HG02610 (cell line): ENCODE measurements around the gene TSPAN9.

ENCODE experiments used
- ATAC-seq: cut with Tn5 transposase; IDR thresholded peaks from one replicate; pipeline ENCODE4 v1.9.1; 2021; ENCODE audit warnings: mild to moderate bottlenecking, moderate library complexity; ENCODE audit not compliant: unreplicated experiment

Gene TSPAN9

DNA sequence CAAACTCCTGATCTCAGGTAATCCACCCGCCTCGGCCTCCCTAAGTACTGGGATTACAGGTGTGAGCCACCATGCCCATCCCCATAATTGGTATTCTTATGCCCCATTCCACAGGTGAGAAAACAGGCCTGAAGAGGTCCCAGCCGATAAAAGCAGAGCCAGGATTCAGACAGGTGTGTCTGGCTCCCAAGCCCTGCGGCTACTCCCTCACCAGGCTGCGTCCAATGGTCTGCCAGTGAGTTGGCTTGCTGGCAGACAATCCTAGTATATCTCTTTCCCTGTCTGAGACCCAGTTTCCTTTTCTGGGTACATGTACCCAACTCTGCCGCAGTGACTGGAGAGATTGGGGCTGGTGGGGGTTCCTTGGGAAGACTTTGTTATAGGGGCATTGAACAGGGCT is 1.9 kb upstream of the TSPAN9 start:
- no peak for ATAC-seq

DNA sequence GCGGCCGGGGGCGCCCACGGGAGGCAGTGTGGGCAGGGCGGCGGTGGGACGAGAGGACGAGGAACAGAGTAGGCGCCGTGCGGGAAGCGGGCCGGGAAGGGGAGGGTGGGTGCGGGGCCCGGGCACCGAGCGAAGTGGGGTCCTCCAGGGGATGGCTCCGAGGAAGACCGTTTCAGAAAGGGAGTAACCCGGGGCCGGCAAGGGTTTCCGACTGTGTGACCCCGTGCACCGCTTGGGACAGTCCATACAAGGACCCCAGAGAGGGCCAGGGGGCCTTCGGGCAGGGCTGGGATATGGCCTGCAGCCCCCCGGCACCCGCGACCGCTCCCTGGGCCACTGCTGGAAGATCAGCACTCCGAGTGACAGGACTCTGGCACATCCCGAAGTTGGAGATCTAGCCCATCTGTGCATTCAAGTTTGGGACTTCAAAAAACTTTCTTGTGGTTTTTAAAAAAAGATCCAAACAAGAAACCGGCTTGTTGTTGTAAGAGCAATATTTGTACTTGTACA is 448 bp downstream of the TSPAN9 start:
- ATAC-seq = no peak

- ATAC-seq = no peak
Observed at GRCh38 chr12:3078086-3078820, 1.1 kb downstream of the TSPAN9 start.

DNA sequence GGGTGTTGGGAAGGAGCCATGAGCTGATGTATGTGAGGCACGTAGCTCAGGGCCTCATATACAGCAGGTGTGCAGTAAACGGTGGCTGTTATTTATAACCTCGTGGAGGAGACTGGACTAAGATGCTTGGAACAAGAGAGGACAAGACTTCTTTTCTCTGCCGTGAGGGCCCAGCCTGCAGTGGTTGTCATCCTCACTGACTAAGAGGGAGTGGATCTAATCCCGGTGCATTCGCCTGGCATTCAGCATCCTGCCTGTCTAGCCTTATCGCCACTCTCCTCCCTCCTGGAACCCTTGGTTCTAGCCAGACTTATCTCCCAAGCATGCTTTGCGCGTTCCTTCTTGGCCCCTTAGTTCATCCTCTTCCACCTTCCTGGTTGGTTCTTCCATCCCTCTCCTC is 3.9 kb downstream of the TSPAN9 start:
- no peak for ATAC-seq

DNA sequence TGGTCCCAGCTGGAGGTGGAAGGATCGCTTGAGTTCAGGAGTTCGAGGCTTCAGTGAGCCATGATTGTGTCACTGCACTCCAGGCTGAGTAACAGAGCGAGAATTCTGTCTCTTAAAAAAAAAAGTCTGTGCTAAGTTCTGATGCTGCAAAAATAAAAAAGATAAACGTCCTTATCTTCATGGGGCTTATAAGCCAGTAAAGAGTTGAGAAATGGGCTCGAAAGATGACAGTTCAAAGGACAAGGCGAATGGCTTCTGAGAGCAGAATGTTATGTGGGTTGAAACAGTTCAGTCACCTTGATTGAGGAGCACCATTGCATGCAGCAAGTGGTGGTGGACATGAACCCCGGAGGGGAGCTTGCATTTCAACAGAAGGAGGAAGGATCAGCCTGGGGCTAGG is 4.7 kb downstream of the TSPAN9 start:
- no peak for ATAC-seq

GRCh38 chr12:3083241-3083920 is 6.2 kb downstream of the TSPAN9 start:
- no peak for ATAC-seq

DNA sequence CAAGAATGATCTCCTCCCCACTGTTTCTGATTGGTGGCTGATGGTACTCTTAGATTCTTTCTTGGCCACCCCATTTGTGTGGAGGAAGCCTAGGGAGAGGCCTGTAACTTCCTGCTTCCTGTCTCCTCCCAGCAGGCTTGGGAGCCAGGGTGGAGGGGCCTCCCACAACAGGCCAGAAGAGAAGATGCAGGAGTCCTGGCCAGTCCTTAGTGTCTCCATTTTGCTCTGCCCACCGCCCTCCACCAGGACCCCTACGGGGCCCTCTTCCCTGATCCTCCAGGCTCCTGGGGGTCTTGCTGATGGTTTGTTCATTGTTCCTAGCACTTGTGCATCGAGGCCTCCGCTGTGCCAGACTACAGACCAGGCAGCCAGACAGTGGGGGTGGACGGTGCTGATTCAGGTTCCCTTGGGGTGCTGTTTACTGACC is 6.8 kb downstream of the TSPAN9 start:
- no peak for ATAC-seq

DNA sequence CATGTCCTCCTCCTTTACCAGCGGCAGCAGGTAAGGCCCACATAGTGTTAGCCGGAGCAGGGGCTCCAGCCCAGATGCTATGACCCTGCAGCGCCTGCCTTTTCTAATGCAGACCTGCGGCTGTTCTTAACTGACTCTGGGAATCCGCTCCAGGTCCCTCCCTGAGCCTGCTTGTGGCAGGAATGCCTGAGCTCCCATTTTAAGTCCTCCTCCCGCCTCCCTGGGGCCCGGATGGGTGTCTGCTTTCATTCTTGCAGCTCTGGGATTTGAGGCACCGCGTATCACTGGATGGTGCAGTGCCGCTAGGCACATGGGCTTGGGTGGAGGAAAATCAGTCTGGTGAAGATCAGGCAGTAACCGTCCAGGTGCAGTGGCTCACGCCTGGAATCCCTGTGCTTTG is 7.6 kb downstream of the TSPAN9 start:
- no peak for ATAC-seq

- no peak for ATAC-seq
Observed at GRCh38 chr12:3085341-3086139, 8.4 kb downstream of the TSPAN9 start.

GRCh38 chr12:3086211-3086610 is 9.0 kb downstream of the TSPAN9 start:
- no peak for ATAC-seq

DNA sequence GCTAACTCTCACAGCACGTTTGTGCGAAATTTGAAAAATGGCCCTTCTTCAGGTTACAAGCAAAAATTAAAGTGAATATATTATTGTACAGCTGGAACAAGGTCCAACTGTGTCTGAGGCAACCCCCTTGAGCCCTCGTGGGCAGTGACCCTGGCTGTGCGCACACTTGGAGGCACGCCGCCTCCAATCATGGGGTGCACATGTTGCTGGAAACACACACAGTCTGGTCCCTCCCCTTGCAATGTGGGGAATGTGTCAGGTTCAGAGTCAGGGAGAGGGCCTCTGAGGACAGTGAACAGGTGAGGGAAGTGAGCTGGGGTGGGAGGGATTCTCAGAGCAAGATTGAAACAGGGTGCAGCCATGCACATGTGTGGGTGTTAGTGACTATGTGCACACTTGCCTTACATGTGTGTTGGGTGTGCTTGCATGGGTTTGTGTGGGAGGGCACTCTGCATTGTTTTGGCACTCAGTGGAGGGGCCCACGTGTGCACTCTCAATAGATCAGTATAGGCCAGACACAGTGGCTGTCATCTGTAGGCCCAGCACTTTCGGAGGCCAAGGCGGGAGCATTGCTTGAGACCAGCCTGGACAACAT is 9.6 kb downstream of the TSPAN9 start:
- ATAC-seq = no peak

DNA sequence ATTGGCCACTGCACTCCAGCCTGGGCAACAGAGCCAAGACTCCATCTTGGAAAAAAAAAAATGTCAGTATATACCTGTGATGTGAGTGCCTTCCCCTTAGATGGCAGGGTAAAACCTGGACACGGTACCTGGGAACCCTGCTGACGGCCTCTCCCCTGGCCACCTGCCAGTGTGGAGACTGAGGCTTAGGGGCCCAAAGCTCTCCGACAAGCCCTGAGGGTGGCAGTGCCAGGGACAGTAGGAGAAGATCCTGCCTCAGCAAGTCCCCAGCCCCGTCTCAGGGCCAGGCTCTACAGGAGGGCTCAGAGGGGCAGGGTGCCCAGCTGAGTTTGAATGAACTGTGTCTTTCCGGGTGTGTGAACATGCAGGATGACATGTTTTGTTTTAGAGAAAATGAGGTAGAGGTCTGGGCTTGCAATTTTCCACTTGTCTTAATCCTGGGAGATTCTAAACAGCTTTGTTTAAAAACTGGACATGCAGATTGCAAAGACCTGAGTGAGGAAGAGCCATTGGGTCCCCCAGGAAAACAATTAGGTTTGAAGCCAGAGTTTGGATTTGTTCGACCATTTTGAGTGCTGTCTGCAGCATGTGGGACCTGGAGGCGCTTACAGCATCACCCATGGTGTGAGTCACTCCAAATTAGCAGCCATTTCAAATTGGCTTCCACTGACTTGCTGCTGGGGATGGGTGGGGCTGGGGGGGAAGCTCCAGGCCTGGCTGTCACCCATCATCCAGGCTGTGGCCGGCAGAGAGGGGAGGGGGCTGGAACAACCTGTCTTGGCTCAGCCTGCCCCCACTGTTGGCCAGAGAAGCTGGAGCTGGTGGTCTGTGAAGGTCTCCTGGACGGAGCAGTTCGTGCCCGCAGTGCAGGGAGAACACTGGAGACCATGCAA is 10.8 kb downstream of the TSPAN9 start:
- ATAC-seq = no peak

- ATAC-seq = no peak
Observed at GRCh38 chr12:3089588-3089987, 12.4 kb downstream of the TSPAN9 start.

DNA sequence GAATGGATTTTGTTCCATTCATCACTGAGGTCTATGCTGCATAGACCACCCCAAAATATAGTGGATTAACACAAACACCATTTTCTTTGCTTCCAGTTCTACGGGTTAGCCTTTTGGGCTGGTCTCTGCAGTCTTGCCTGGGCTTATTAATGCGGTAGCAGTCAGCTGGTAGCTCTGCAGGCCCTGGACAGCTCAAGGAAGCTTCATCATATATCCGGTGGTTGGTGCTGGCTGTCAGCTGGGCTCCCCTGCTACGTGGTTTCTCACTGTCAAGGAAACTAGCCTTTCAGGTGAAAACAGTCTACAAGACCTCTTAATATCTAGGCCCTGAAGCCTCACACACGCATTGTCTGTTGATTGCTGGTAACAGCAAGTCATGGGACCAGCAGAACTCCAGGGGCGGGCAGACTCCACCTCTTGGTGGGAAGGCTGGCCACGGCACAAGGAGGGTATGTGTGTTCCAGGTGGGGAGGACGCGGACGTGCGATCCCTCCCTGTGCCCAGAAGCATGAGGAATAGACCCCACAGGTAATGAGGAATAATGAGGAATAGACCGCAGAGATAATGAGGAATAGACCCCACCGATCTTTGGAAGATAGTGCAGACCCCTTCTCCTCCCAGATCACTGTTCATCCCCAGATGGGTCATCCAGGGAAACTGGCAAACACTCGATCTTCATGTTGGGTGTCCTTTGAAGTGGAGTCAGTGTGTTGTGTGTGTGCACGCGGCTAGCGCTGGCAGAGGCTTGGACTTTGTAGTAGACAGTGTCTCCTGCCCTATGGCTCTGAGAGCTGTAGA is 13.3 kb downstream of the TSPAN9 start:
- ATAC-seq = no peak

- no peak for ATAC-seq
Observed at GRCh38 chr12:3091038-3091319, 13.8 kb downstream of the TSPAN9 start.

DNA sequence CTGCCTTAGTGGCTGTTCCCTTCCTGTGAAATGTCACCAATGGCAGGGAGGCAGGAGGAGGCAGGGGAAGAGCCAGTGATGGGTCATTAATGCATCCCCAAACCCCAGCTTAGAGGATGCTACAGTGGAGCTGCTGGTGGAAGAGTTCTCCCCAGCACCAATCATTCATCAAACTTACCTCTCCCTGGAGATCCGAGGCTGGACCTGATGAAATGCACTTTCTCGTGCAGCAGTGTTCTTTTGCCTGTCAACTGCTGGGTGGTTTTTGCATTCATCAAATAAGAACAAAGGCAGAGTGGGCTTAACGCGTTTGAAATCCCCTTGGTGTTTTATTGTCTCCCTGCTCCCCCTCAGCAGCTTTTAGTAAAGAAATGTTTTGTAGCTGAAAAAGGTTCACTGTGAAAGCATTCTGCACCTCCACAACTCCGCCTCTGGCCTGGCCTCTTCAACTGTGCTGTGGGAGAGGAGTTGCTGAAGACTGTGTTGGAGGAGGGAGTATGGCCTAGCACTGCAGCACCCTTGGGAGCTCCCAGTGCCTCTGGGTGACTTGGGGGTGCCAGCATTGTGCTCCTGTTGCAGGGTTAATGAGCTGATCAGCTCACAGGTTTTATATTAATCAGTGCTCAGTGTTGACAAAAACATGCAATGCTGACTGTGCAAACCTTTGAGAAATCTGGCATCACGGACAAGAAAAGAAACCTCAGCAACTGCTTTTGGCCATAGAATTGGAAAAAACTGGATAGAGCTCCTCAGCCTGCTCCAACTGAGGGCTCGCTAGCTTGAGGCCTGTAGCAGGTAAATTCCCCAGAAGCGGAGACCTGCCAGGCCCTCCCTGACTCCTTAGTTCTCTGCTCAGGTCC is 14.4 kb downstream of the TSPAN9 start:
- no peak for ATAC-seq

GRCh38 chr12:3092764-3093163 is 15.6 kb downstream of the TSPAN9 start:
- no peak for ATAC-seq

- no peak for ATAC-seq
Observed at GRCh38 chr12:3097186-3097804, 20.1 kb downstream of the TSPAN9 start.
